Stimulated activated naive CD8-positive, alpha-beta T cell treated with anti-CD3 and anti-CD28 coated beads, Interleukin-15, Interleukin-2, amounts not matched to agents 100 ng/mL and 50 ng/mL, for 24 hours (primary cell): ENCODE results near the gene AGAP3.

ENCODE experiments used
- H3K27ac Mint-ChIP-seq: one replicate; pipeline ENCODE4 v1.8.0; 2021; ENCODE audit warnings: mild to moderate bottlenecking, mixed read lengths
- H3K27me3 Mint-ChIP-seq: one replicate; pipeline ENCODE4 v1.8.0; 2021; ENCODE audit warnings: mixed read lengths
- H3K36me3 Mint-ChIP-seq: one replicate; pipeline ENCODE4 v1.8.0; 2021; ENCODE audit warnings: low read depth, mixed read lengths
- H3K4me1 Mint-ChIP-seq: one replicate; pipeline ENCODE4 v1.8.0; 2021; ENCODE audit warnings: low read depth, mixed read lengths
- H3K4me3 Mint-ChIP-seq: one replicate; pipeline ENCODE4 v1.8.0; 2021; ENCODE audit warnings: mild to moderate bottlenecking, mixed read lengths
- H3K9me3 Mint-ChIP-seq: one replicate; pipeline ENCODE4 v1.8.0; 2021; ENCODE audit warnings: mixed read lengths

The AGAP3 gene

GRCh38 chr7:151101621-151102396, 15.5 kb downstream of the AGAP3 start:
- H3K36me3 Mint-ChIP-seq, result no peaks in the 10 kb centered on the region
- H3K4me3 Mint-ChIP-seq, result no peak overlapping the region
- H3K27ac Mint-ChIP-seq, result no peak overlapping the region
- H3K27me3 Mint-ChIP-seq, result no peaks in the 10 kb centered on the region
- H3K9me3 Mint-ChIP-seq, result no peaks in the 10 kb centered on the region
- H3K4me1 Mint-ChIP-seq, result no peaks in the 10 kb centered on the region

- H3K27ac Mint-ChIP-seq, result no peak overlapping the region
- no peaks in the 10 kb centered on the region for H3K9me3 Mint-ChIP-seq
- no peak overlapping the region for H3K4me3 Mint-ChIP-seq
- H3K4me1 Mint-ChIP-seq, result no peaks in the 10 kb centered on the region
- H3K36me3 Mint-ChIP-seq, result no peaks in the 10 kb centered on the region
- H3K27me3 Mint-ChIP-seq, result no peaks in the 10 kb centered on the region
Observed at GRCh38 chr7:151102991-151103390, 16.7 kb downstream of the AGAP3 start.

GRCh38 chr7:151103973-151104372, 17.7 kb downstream of the AGAP3 start:
- Mint-ChIP-seq H3K27ac (no peak overlapping the region), H3K27me3 (no peaks in the 10 kb centered on the region), H3K4me1 (no peaks in the 10 kb centered on the region), H3K36me3 (no peaks in the 10 kb centered on the region), H3K4me3 (no peak overlapping the region), H3K9me3 (no peaks in the 10 kb centered on the region)

- H3K27me3 Mint-ChIP-seq, result no peaks in the 10 kb centered on the region
- H3K9me3 Mint-ChIP-seq, result no peaks in the 10 kb centered on the region
- no peak overlapping the region for H3K4me3 Mint-ChIP-seq
- no peaks in the 10 kb centered on the region for H3K36me3 Mint-ChIP-seq
- no peaks in the 10 kb centered on the region for H3K4me1 Mint-ChIP-seq
- no peak overlapping the region for H3K27ac Mint-ChIP-seq
Observed at GRCh38 chr7:151104411-151105235, 18.3 kb downstream of the AGAP3 start.

- Mint-ChIP-seq H3K36me3 (no peaks in the 10 kb centered on the region), H3K9me3 (no peaks in the 10 kb centered on the region), H3K27me3 (peaks cover 2% of the 10 kb centered on the region), H3K4me1 (no peaks in the 10 kb centered on the region), H3K27ac (no peak overlapping the region), H3K4me3 (no peak overlapping the region)
Observed at GRCh38 chr7:151107882-151108281, 21.6 kb downstream of the AGAP3 start.

GRCh38 chr7:151109094-151110048, 23.1 kb downstream of the AGAP3 start:
- H3K27ac Mint-ChIP-seq, result no peak overlapping the region
- H3K4me1 Mint-ChIP-seq, result no peaks in the 10 kb centered on the region
- no peak overlapping the region for H3K4me3 Mint-ChIP-seq
- H3K36me3 Mint-ChIP-seq, result no peaks in the 10 kb centered on the region
- peaks cover 14% of the 10 kb centered on the region for H3K27me3 Mint-ChIP-seq
- no peaks in the 10 kb centered on the region for H3K9me3 Mint-ChIP-seq

- H3K36me3 Mint-ChIP-seq, result no peaks in the 10 kb centered on the region
- H3K27ac Mint-ChIP-seq, result no peak overlapping the region
- H3K9me3 Mint-ChIP-seq, result no peaks in the 10 kb centered on the region
- H3K4me1 Mint-ChIP-seq, result no peaks in the 10 kb centered on the region
- H3K27me3 Mint-ChIP-seq, result peaks cover 14% of the 10 kb centered on the region
- no peak overlapping the region for H3K4me3 Mint-ChIP-seq
Observed at GRCh38 chr7:151110236-151110940, 24.1 kb downstream of the AGAP3 start.

- H3K9me3 Mint-ChIP-seq, result no peaks in the 10 kb centered on the region
- no peak overlapping the region for H3K27ac Mint-ChIP-seq
- no peak overlapping the region for H3K4me3 Mint-ChIP-seq
Observed at GRCh38 chr7:151110941-151111645, 24.8 kb downstream of the AGAP3 start.

GRCh38 chr7:151113344-151114150, 27.3 kb downstream of the AGAP3 start:
- peak overlapping the region; percentile 39 for H3K4me3 Mint-ChIP-seq
- H3K4me1 Mint-ChIP-seq, result peaks cover 4% of the 10 kb centered on the region
- H3K27me3 Mint-ChIP-seq, result peaks cover 14% of the 10 kb centered on the region
- H3K36me3 Mint-ChIP-seq, result no peaks in the 10 kb centered on the region
- H3K9me3 Mint-ChIP-seq, result no peaks in the 10 kb centered on the region
- no peak overlapping the region for H3K27ac Mint-ChIP-seq

More at GRCh38 chr7:151110941-151111645, 24.8 kb downstream of the AGAP3 start:
- H3K36me3 Mint-ChIP-seq, result no peaks in the 10 kb centered on the region
- H3K27me3 Mint-ChIP-seq, result peaks cover 14% of the 10 kb centered on the region
- no peaks in the 10 kb centered on the region for H3K4me1 Mint-ChIP-seq

GRCh38 chr7:151114151-151115090, 28.1 kb downstream of the AGAP3 start:
- Mint-ChIP-seq H3K4me3 (peak overlapping the region; percentile 39), H3K4me1 (peaks cover 4% of the 10 kb centered on the region), H3K27me3 (peaks cover 14% of the 10 kb centered on the region), H3K9me3 (no peaks in the 10 kb centered on the region), H3K36me3 (no peaks in the 10 kb centered on the region), H3K27ac (no peak overlapping the region)

- Mint-ChIP-seq H3K36me3 (no peaks in the 10 kb centered on the region), H3K4me3 (peak overlapping the region; percentile 25), H3K27ac (no peak overlapping the region)
Observed at GRCh38 chr7:151115121-151115835, 29.0 kb downstream of the AGAP3 start.

More at GRCh38 chr7:151115121-151115835, 29.0 kb downstream of the AGAP3 start:
- H3K4me1 Mint-ChIP-seq, result peaks cover 4% of the 10 kb centered on the region
- no peaks in the 10 kb centered on the region for H3K9me3 Mint-ChIP-seq
- H3K27me3 Mint-ChIP-seq, result peaks cover 14% of the 10 kb centered on the region
